Choroid plexus epithelial cell (primary cell): Measurements from ENCODE around the gene RNF149.
"Not testable (repeated sequence)": the region's sequence is repeated elsewhere in the genome, so short reads cannot be mapped to it uniquely, and the experiment has no call there.

Source experiments
- DNase-seq: peaks from one replicate; pipeline ENCODE4 v3.0.0-alpha.2; 2010; ENCODE audit warnings: low read depth
- H3K4me3 ChIP-seq: 2 replicates; pipeline ENCODE4 v1.5.1; 2011; ENCODE audit warnings: low read depth, mild to moderate bottlenecking, control low read depth, low read length, moderate library complexity
- TF ChIP-seq, protein P1 (sequence below): conservative IDR thresholded peaks from 2 replicates; pipeline ENCODE4 v1.5.1; 2011; ENCODE audit warnings: low read depth, mild to moderate bottlenecking, control low read depth, inconsistent platforms, low read length, moderate library complexity

RNF149 gene

DNA sequence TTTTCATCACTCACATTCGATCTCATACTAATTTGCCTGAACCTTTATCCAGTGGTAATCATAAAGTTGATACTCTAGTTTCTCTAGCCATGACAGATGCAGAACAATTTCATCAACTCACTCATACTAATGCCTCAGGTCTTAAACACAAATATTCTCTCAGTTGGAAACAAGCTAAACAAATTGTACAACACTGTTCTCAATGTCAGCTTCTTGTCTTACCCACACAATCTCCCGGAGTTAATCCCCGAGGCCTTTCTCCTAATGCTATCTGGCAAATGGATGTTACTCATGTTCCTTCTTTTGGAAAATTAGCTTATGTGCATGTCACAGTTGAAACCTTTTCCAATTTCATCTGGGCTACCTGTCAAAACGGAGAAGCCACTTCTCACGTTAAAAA, 67.3 kb downstream of the RNF149 start:
- no peak for DNase-seq
- no peak overlapping the region for H3K4me3 ChIP-seq
- TF ChIP-seq, protein P1, sequence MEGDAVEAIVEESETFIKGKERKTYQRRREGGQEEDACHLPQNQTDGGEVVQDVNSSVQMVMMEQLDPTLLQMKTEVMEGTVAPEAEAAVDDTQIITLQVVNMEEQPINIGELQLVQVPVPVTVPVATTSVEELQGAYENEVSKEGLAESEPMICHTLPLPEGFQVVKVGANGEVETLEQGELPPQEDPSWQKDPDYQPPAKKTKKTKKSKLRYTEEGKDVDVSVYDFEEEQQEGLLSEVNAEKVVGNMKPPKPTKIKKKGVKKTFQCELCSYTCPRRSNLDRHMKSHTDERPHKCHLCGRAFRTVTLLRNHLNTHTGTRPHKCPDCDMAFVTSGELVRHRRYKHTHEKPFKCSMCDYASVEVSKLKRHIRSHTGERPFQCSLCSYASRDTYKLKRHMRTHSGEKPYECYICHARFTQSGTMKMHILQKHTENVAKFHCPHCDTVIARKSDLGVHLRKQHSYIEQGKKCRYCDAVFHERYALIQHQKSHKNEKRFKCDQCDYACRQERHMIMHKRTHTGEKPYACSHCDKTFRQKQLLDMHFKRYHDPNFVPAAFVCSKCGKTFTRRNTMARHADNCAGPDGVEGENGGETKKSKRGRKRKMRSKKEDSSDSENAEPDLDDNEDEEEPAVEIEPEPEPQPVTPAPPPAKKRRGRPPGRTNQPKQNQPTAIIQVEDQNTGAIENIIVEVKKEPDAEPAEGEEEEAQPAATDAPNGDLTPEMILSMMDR: no peak

DNA sequence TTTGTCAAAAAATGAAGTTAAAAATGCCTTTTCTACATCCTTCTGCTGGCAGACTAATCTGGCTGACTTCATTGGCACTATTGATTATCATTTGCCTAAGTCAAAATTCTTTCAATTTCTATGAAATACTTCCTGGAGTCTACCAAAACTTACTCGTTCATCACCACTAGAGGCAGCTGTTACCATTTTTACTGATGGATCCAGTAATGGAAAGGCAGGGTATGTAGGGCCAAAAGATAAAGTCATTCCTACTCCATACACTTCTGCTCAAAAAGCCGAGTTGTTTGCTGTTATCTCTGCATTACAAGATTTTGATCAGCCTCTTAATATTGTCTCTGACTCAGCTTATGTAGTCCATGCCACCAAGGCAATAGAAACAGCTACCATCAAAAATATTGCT, 67.8 kb downstream of the RNF149 start:
- TF ChIP-seq, protein P1: peak; percentile 59

DNA sequence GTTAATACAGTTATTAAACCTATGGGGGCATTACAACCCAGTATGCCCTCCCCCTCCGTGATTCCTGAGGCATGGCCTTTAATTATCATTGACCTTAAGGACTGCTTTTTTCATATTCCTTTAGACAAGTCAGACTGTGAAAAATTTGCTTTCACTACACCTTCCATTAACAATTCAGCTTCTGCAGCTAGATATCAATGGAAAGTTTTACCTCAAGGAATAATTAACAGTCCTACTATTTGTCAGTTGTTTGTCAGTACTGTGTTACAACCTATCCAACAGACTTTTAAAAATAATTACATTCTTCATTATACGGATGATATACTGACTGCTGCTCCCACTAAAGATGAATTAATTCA, 68.8 kb downstream of the RNF149 start:
- not testable (repeated sequence) for DNase-seq, H3K4me3 ChIP-seq

More for the DNA sequence above, 67.8 kb downstream of the RNF149 start:
- DNase-seq: peak; percentile 48
- not testable (repeated sequence) for H3K4me3 ChIP-seq

DNA sequence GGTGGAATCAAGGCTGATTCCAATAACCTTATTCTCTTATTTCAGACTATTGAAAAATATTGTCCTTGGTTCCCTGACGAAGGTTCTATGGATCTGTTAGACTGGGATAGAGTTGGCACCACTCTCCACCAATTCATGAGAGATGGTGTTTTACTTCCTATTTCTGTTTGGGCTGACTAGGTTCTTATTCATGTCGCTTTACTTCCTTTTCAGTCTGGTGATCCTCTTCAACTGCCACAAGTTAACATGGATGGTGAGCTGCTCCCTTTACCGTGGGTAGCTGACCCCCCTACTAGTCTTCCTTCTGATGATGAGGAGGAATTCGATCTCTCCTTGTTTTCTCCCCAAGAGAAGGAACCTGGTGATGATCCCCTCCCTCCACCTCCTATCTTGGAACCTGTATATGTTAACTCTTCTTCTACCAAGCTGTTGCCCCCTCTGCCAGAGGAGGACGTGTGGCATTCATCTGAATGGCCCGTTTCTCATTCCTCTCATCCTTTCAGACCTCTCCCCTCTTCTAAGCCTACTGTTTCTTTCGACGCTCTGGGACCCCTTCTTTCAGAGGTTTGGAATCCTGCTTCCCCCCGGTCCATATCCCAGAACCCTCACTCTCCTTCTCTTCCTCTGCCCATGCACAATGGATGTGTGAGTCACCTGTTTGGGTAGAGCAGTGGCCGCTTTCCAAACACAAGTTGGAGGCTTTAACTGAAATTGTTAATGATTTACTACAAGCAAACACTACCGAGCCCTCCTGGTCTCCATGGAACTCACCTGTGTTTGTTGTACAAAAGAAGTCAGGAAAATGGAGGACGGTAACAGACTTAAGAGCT, 69.4 kb downstream of the RNF149 start:
- DNase-seq: no peak
- TF ChIP-seq, protein P1: no peak
- no peak overlapping the region for H3K4me3 ChIP-seq

DNA sequence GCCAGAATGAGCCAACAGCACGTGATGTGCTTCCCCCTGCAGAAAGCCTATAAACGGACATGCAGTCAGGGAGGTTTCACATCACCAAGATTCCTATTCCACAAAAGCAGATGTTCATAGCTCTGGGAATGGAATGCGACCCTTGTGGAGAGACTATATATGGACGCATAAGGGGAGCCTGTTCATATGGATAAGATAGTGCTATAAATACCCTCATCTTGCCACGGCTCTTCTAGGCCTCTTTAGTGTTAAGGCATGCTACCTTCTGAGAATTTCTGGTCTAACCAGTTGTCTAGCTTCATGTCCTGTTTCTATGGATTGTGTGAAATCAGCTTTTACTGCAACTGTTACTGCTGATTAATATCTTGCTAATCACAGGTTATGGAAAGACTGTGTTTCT, 70.6 kb downstream of the RNF149 start:
- not testable (repeated sequence) for DNase-seq, H3K4me3 ChIP-seq

DNA sequence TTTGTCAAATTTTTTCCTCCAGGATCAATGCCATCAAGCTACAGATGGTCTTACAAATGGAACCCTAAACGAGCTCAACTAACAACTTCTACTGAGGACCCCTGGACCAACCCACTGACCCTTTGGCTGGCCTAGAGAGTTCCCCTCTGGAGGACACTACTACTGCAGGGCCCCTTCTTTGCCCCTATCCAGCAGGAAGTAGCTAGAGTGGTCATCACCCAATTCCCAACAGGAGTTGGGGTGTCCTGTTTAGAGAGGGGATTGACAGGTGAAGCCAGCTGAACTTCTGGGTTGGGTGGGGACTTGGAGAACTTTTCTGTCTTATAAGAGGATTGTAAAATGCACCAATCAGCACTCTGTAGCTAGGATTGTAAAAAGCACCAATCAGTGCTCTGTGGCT, 72.5 kb downstream of the RNF149 start:
- not testable (repeated sequence) for H3K4me3 ChIP-seq, DNase-seq

DNA sequence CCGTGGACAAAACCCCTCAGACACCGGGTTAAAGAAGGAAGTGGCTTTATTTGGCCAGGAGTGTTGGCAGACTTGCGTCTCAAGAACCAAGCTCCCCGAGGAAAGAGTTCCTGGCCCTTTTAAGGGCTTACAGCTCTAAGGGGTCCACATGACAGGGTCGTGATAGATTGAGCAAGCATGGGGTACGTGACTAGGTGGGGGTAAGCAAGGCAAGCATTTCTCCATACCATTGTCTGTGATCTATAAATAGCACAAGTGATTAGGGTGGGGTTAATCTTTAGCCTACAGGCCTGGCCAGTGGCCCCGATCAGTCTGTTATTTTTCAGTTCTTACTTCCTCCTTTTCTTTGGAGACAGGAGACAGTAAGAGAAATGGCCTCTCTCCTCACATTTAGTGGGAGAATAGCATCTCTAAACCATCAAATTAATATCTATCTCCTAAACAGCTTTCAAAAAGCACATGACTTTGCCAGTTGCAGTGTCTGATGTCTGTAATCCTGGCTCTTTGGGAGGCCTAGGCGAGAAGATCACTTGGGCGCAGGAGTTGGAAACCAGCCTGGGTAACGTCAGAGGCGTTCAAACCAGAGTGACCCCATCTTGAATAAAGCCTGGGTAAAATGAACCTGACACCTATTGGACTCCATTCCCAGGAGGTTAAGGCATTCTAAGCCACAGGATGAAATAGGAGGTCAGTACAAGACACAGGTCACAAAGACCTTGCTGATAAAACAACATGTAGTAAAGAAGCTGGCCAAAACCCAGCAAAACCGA, 74.1 kb downstream of the RNF149 start:
- TF ChIP-seq, protein P1: no peak

DNA sequence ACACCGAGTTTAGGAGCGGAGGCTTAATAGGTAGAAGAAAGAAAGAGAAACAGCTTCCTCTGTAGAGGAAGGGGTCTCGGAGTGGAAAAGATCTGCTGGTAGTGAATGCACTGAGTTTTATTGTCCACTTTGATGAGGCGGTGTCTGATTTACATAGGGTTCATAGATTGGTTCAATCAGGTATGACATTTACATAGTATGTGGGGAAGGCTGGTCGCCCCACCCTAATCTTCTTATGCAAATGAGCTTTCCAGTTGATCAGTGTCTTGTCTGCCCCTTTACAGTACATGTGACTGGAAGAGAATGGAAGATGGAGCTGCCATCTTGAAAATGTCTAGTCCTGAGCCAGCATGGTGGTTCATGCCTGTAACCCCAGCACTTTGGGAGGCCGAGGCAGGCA, 75.7 kb downstream of the RNF149 start:
- no peak overlapping the region for H3K4me3 ChIP-seq
- TF ChIP-seq, protein P1: no peak
- DNase-seq: no peak

More for the DNA sequence above, 74.1 kb downstream of the RNF149 start:
- H3K4me3 ChIP-seq: no peak overlapping the region
- no peak for DNase-seq
